HG03064 (cell line): ENCODE measurements around the gene THRB.

ENCODE experiments used
- ATAC-seq: cut with Tn5 transposase; IDR thresholded peaks from one replicate; pipeline ENCODE4 v1.9.1; 2021; ENCODE audit warnings: low read depth; ENCODE audit not compliant: unreplicated experiment

THRB gene

DNA sequence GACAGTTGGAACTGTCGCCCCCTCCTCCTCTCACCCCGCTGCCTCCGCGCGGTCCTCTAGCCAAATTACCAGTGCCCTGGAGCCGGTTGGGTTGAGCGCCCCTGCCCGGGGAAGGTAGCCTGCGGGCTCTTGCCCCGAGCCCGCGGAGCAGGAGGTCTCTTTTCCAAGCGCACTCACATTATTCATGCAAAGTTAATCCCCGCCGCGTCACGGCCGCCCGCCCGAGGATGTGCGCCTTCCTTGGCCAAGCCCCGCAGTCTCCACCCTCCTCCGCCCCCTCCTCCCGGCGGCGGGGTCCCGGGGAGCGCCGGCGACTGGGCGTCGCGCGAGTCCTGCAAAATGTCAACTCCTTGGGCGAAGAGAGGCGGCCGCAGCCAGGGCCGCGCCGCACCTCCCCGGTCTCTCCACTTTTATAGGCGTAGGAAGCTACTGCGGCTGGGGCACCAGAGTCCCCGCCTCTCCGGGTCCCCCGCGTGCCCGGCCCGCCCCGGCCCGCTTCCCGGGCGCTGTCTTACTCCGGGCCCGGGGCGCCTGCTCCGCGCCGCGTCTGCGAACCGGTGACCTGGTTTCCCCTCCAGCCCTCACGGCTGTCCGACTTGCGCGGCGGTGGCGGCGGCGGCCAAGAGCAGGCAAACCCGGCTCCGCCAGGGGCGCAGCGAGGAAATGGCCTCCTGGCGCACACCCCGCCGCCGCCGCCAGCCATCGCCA lies at the start of gene THRB:
Gene THRB (minus strand): TSS at position 233 of the 708 bp plus-strand sequence.
- ATAC-seq, result no peak

DNA sequence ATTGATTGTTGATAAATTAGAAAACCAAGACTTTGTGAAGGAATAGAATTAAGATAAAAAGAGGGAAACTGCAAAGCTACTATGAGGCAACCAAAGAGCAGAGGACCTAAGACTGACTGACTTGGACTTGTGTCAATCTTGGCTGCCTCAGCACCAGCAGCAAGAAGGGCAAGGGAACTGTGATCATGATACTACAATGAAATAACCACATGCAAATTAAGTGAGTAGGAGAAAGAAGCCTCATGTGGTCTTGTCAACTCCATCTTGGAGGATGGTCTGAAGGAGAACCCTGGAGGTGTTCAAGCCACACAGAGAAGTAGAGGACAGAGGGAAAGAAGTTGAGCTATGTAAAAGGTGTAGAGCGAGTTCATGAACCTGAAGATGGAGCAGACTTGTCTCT lies 47.3 kb upstream of the THRB start:
- ATAC-seq, result no peak

- ATAC-seq, result no peak
These were observed 46.2 kb upstream of the THRB start for GRCh38 chr3:24540821-24541220.

DNA sequence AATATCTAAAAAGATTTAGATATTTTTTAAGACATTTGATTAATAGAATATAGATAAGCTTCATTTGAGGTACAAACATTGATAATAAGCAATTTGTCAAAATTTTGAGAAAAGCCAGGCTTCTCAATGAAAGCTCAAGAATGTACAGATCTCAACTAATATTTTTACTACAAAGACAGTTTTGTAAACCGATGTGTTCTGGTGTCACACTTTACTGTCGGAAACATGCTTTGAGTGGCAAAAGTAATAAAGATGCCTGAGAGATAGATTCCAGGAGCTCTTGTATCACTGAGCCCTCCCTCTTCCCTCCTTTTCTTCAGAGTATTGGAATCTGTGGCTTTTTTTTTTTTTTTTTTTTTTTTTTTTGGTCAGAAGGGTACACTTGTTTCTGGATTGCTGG lies 45.0 kb upstream of the THRB start:
- no peak for ATAC-seq

GRCh38 chr3:24538891-24539290 lies 44.2 kb upstream of the THRB start:
- no peak for ATAC-seq

DNA sequence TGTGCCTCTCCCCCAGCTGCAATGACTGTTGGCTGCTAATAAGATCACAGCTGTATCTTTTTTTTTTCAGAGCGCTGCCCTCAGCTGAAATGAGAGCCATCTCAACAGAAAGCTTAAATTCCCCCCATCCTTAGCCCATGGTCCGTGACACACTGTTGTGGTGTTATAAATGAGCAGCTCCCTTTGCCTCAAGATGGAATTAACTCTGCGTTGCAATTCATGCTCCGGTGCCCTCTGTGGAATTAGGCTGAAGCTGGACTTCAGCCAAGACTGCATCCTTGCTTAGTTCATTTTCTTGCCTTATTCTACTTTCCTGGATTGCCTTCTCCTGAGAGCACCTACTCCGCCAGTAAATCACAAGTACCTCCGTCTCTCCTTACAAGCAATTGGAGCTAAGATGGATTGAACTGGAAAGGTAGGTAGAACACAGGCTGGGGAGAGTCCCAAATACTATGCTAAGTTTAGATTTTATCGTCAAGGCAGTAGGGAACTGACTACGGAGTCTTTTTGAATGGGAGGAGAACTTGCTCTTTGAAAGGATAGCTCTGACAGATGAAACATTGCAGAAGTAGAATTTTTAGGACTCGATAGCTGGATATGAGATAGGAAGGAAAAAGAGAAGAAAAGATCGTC lies 39.0 kb upstream of the THRB start:
- ATAC-seq, result no peak

GRCh38 chr3:24530471-24530870 lies 35.8 kb upstream of the THRB start:
- no peak for ATAC-seq

- no peak for ATAC-seq
These were observed 34.6 kb upstream of the THRB start for GRCh38 chr3:24529210-24529609.

- no peak for ATAC-seq
These were observed 32.1 kb upstream of the THRB start for GRCh38 chr3:24526640-24527212.

DNA sequence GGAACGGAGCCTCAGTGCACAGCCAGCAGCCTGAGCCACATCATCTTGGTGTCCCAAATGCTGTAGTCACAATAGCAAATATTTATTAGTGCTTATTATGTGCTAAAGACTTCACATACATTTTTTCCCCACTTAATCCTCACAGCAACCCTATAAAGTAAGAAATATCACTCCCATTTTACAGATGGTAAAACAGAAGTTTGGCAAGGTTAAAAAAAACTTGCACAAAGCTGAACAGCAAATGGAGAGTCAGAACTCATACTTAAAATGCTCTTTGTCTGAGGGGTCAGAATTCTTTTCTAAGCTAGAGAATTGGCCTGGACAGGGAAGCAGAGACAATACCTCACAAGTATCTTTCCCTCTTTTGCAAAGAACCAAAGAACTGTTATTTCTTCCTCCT lies 30.9 kb upstream of the THRB start:
- no peak for ATAC-seq

- ATAC-seq, result no peak
These were observed 30.4 kb upstream of the THRB start for GRCh38 chr3:24525022-24525421.

GRCh38 chr3:24523988-24524727 lies 29.5 kb upstream of the THRB start:
- ATAC-seq, result no peak

DNA sequence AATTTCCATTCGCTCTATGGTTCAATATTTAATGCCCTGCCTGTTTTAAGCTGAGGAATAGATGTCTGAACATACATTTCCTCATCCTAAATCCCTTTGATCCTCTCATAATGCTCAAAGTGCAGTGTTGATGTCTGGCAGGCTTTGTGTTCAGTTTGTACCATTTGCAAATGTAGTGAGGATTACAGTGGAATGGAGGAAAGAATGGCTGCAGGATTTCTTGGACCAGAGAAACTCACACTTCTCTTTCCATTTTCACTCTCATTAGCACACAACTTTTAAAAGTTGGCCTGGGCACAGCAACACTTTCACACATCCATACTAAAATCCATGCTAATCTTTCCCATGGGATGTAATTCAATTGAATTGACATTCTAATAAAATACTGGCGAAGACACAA lies 28.6 kb upstream of the THRB start:
- no peak for ATAC-seq

DNA sequence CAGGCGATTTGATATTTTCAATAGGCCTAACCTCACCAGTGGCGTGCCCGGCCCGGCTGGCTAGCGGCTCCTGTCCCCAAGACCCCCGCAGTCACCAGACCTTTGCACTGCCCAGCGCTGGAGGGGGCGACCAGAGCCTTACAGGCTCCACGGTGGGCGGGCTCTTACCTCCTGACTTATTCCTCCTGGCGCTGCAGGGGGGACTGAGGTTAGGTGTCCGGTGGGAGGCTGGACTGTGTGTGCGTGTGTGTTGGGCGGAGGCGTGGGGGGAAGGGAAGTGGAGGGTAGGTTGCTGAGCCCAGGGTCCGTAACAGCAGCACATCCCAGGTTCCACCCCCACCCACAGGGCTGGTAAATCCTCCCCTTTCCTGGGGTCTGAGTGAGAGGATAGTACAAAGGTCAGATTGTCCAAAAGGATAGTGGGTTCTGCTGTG lies 27.5 kb upstream of the THRB start:
- ATAC-seq, result no peak

DNA sequence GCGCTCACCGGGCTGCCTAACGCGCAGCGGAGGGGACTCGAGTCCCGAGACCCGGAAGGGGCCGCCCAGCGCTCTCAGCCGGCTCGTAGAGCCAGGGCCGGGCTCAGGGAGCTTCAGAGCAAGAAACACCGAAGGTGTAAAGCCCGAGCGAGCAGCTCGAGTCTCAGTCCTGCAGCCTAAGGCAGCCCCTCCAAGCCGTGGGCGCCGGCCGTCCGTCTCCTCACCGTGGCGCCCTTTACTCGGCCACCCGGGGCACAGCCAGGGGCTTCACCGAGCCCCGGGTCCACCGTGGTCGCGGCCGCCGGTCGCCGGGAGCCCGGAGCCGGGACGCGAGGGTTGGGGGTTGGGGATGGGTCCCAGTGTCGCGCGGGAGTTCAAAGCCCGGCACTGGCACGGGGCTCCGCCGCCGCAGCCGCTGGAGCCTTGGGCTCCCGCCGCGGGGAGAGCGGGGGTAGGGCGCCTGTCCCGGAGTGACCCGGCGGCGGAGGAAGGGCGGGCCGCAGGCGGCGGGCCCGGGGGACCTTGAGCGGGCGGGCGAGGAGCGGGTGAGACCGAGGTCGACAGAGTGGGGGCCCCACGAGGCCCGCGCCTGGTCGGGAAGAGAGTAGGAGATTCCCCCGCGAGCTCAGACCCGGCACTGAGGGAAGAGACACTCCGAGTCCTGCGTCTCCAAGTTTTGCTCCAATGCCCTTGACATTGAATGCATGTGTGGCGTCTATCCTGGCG lies 26.9 kb upstream of the THRB start:
- ATAC-seq, result no peak

GRCh38 chr3:24520976-24521419 lies 26.3 kb upstream of the THRB start:
- no peak for ATAC-seq

DNA sequence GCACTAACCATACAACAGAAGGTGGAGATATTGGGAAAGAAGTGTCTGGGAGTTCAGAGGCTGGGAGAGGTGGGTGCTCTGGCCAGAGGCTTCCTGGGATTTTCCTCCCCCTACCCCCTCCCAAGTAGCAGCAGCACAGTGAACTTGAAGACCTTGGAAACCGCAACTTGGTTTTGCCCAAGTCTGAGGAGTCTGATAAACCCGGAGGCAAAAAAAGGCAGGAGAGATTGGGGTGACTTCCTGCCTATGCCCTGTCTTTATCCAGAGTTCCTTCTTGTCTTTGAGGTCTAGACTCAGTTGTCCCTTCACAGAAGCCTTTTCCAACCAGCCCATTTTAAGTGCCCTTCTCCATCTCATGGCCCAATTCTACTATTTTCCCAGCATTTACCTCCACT lies 25.4 kb upstream of the THRB start:
- no peak for ATAC-seq

DNA sequence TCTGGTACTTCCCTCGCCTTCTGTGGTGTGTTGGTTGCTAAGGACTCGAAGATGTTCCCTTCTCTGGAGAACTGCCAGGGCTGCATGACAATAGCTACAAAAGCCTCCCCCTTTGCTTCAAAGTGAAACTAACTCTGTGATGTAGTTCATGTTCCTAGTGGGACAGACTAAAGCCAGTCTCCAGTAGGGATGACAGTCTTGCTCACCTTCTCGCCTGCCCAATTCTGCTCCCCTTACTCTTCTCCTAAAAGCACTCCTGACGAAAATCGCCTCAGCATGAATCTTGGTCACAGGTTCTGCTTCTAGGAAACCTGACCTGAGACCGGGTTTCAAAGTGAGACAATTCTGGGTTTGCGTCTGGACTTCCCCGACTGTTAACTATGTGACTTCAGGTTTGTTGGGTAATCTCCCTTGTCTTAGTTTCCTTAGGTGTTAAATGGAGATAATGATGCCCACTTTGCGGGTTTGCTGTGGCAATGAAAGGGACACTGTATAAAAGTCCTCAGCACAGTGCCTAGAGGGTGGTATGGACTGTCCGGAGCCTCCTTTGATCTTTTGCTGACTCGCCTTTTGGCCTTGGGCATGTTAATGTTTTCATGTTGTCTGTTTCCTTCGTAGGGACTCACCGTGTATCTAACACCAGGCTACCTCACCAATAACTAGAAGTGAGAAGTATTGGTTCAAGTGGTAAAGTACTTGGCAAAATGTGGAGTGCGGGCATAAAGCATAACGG lies 24.9 kb upstream of the THRB start:
- no peak for ATAC-seq

DNA sequence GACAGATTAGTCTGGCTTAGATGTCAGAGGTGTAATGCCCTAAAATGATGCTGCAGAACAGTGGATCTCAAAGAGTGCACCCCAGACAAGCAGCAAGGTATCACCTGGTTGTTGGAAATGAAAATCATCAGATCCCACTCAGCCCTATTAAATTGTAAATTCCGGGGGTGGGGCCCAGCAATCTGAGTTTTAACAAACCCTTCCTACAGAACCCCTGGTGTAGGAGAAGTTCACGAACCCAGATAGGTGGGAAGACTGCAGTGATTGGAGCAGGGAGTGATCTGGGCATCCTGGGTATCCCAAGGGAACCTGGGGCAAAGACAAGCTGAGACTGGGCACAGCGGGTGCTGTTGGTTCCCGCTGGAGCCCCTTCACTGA lies 24.3 kb upstream of the THRB start:
- ATAC-seq, result no peak

GRCh38 chr3:24514119-24514518 lies 19.5 kb upstream of the THRB start:
- no peak for ATAC-seq
